ENCODE results near the gene EPHB2. TPM values are rescaled to one million over a fixed set of nuclear protein-coding genes. Genes with fewer than 3 reads are reported as not detected.

Gene EPHB2
- total RNA-seq, 4 donors from 2014 or later: 0.32 to 4.0 (median 1.7) TPM

DNA sequence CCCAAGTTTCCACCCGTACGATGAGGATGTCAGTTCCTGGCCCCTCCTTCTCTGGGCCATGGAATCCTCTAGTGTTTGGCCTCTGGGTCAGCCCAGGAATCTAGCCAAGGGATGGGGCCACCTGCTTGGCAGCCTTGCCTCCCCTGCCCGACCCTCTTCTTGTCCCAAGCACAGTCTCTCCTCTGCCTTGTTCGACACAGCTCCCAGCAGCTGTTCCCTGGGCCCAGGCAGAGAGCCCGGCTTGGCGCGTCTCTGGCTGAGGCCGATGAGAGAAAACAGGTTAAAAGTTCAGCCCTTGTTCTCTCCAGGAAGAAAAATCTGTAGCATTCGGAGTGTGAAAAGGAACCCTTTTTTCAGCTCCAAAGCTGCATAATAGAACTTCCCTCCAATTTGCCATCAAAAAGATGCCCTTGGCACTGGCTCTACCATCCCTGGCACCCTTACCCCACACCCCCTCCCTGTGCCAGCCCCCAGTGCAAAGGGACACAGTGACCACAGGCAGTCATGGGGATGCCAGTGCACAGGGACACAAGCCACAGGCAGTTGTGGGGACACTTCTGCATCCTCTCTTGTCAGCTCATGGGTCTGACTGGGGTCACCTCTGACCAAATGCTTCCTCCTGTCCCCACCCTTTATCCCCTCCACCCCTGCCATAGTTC is 68.4 kb downstream of the EPHB2 start:
- no peaks in the 10 kb centered on the region for H3K36me3 ChIP-seq
- peaks cover 17% of the 10 kb centered on the region for H3K4me1 ChIP-seq
- no peaks in the 10 kb centered on the region for H3K9me3 ChIP-seq
- TF ChIP-seq, protein P1, sequence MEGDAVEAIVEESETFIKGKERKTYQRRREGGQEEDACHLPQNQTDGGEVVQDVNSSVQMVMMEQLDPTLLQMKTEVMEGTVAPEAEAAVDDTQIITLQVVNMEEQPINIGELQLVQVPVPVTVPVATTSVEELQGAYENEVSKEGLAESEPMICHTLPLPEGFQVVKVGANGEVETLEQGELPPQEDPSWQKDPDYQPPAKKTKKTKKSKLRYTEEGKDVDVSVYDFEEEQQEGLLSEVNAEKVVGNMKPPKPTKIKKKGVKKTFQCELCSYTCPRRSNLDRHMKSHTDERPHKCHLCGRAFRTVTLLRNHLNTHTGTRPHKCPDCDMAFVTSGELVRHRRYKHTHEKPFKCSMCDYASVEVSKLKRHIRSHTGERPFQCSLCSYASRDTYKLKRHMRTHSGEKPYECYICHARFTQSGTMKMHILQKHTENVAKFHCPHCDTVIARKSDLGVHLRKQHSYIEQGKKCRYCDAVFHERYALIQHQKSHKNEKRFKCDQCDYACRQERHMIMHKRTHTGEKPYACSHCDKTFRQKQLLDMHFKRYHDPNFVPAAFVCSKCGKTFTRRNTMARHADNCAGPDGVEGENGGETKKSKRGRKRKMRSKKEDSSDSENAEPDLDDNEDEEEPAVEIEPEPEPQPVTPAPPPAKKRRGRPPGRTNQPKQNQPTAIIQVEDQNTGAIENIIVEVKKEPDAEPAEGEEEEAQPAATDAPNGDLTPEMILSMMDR (IDR thresholded peaks at IDR 0.05): no peak
- TF ChIP-seq EP300 (IDR thresholded peaks at IDR 0.05) (no peak), POLR2A (IDR thresholded peaks at IDR 0.05) (no peak)
- H3K4me3 ChIP-seq: no peak overlapping the region
- H3K27ac ChIP-seq: no peak overlapping the region
- DNase-seq (ENCODE audit: low spot score in 2 of 2): no peak
- WGBS: 35% methylated on average over 8 of the region's 9 CpGs
- H3K27me3 ChIP-seq: no peaks in the 10 kb centered on the region

DNA sequence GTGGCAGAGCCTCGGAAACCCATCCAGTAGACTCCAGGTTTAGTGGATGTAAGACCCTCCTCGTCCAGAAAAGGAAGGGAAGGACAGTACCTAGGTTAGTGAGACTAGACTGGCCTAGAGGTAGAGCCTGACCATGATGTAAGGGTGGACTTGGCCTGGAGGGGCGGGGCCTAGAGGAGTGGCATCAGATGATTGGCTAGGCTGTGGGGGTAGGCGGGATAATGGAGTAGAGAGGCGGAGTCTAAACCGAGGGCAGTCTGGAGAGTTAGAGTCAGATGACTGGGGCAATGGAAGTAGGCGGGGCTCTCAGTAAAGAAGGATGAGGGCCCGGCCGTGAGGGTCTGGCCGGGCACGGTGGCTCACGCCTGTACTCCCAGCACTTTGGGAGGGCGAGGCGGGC is 70.1 kb downstream of the EPHB2 start:
- 86% methylated on average over 14 of the region's 14 CpGs for WGBS
- Histone ChIP-seq H3K4me1 (peaks cover 9% of the 10 kb centered on the region), H3K36me3 (no peaks in the 10 kb centered on the region), H3K27me3 (no peaks in the 10 kb centered on the region), H3K9me3 (no peaks in the 10 kb centered on the region), H3K27ac (no peak overlapping the region), H3K4me3 (no peak overlapping the region)
- no peak for DNase-seq (ENCODE audit: low spot score in 2 of 2)
- TF ChIP-seq EP300 (IDR thresholded peaks at IDR 0.05) (no peak), POLR2A (IDR thresholded peaks at IDR 0.05) (no peak), POLR2AphosphoS5 (IDR thresholded peaks at IDR 0.05) (no peak)
- TF ChIP-seq, protein P1 (IDR thresholded peaks at IDR 0.05): no peak

DNA sequence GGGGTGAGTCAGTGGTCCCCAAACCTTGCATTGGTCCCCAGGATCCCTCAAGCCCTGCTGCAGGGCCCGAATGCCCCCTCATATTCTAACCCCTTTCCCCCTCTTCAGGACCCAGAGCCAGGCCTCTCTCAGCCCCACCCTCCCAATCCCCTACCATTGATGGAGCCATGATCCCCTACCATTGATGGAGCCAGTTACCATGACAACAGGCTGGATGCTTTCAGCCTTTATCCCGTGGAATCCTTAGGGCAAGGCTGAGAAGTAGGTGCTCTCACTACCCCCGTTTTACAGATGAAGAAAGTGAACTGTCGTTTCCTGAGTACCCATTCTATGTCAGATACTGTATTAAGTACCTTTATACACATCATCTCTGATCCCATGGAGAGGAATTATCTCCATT is 70.8 kb downstream of the EPHB2 start:
- no peak overlapping the region for H3K27ac ChIP-seq
- no peaks in the 10 kb centered on the region for H3K27me3 ChIP-seq
- H3K36me3 ChIP-seq: no peaks in the 10 kb centered on the region
- no peaks in the 10 kb centered on the region for H3K9me3 ChIP-seq
- WGBS: 94% methylated on average over 4 of the region's 4 CpGs
- H3K4me1 ChIP-seq: peaks cover 9% of the 10 kb centered on the region
- no peak for TF ChIP-seq EP300 (IDR thresholded peaks at IDR 0.05)
- TF ChIP-seq POLR2A (IDR thresholded peaks at IDR 0.05): no peak
- TF ChIP-seq, protein P1 (IDR thresholded peaks at IDR 0.05): no peak
- TF ChIP-seq POLR2AphosphoS5 (IDR thresholded peaks at IDR 0.05): no peak
- DNase-seq (ENCODE audit: low spot score in 2 of 2): no peak
- H3K4me3 ChIP-seq: no peak overlapping the region

DNA sequence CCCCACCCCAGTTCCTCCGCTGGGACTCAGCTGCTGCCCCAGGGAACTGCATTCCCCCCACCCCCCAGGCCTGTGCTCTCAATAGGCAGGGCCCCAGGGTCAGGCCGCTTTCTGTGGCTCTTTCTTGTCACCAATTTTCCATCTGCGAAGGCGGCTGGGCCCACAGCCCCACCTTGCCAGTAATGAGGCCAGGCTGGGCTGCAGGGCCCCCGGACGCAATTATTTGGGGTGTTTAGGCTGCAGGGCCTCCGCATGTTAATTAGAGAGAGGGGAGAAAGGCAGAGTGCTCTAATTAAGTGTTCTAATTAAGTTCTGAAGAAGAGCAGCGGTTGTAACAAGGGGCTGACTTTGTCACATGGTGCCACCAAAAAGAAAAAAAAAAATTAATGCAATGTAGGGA is 71.8 kb downstream of the EPHB2 start:
- Histone ChIP-seq H3K4me3 (no peak overlapping the region), H3K36me3 (no peaks in the 10 kb centered on the region), H3K27ac (no peak overlapping the region), H3K9me3 (no peaks in the 10 kb centered on the region), H3K27me3 (no peaks in the 10 kb centered on the region), H3K4me1 (peaks cover 9% of the 10 kb centered on the region)
- no peak for TF ChIP-seq POLR2AphosphoS5 (IDR thresholded peaks at IDR 0.05)
- no peak for TF ChIP-seq POLR2A (IDR thresholded peaks at IDR 0.05)
- TF ChIP-seq, protein P1 (IDR thresholded peaks at IDR 0.05): no peak
- TF ChIP-seq EP300 (IDR thresholded peaks at IDR 0.05): no peak
- 91% methylated on average over 8 of the region's 8 CpGs for WGBS
- DNase-seq (ENCODE audit: low spot score in 2 of 2): no peak

DNA sequence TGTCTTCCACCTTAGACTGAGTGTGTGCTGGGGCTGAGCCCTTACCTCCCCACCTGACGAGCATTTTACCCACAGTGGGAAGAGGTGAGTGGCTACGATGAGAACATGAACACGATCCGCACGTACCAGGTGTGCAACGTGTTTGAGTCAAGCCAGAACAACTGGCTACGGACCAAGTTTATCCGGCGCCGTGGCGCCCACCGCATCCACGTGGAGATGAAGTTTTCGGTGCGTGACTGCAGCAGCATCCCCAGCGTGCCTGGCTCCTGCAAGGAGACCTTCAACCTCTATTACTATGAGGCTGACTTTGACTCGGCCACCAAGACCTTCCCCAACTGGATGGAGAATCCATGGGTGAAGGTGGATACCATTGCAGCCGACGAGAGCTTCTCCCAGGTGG is 73.7 kb downstream of the EPHB2 start:
- Histone ChIP-seq H3K27me3 (no peaks in the 10 kb centered on the region), H3K27ac (no peak overlapping the region), H3K36me3 (no peaks in the 10 kb centered on the region), H3K4me3 (no peak overlapping the region), H3K9me3 (no peaks in the 10 kb centered on the region), H3K4me1 (peaks cover 10% of the 10 kb centered on the region)
- no peak for DNase-seq (ENCODE audit: low spot score in 2 of 2)
- 98% methylated on average over 15 of the region's 19 CpGs for WGBS
- TF ChIP-seq POLR2AphosphoS5 (IDR thresholded peaks at IDR 0.05) (no peak), EP300 (IDR thresholded peaks at IDR 0.05) (no peak), POLR2A (IDR thresholded peaks at IDR 0.05) (no peak)
- TF ChIP-seq, protein P1 (IDR thresholded peaks at IDR 0.05): no peak

Data from suprapubic skin (tissue), 4 donors.